Stimulated activated CD4-positive, alpha-beta T cell treated with anti-CD3 and anti-CD28 coated beads, TNF-alpha, amount 100 ng/mL, for 48 hours (primary cell): Measurements from ENCODE around the gene KATNB1.
A peak's percentile ranks its signal among the peaks of the same experiment; 100 is the strongest.
"Not testable (repeated sequence)": the region's sequence is repeated elsewhere in the genome, so short reads cannot be mapped to it uniquely, and the experiment has no call there.

ENCODE experiments used
- DNase-seq, 3 donors: peaks; one replicate each; pipeline ENCODE4 v3.0.0-alpha.2; 2020; ENCODE audit warnings: low read depth in 3 of 3

Gene KATNB1

DNA sequence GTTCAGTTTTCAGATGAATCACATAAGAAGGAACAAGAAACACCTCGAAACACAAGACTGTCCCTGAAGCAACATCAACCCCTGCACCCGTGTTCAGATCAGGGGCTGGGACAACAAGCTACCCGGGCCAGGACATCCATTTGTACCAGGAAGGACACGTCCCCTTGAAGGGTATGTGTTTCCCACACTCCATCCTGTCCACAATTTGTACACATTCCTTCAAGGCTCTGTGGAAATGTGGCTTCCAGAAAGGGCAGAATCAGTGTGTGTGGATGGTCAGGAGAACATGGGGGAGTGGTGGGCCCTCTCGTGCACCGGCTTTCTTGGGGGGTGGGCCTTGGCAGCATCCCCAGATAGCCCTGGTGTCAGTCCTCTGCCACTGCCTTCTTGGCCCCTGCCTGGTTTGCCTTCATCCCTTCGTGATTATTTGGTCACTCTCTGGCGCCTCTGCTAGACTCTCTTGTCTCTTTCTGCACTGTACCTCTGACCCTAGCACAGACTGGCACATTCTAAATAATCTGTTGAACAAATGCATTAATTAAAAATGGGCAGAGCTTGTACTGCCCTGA lies 56.4 kb downstream of the KATNB1 start:
- DNase-seq, result no peak

DNA sequence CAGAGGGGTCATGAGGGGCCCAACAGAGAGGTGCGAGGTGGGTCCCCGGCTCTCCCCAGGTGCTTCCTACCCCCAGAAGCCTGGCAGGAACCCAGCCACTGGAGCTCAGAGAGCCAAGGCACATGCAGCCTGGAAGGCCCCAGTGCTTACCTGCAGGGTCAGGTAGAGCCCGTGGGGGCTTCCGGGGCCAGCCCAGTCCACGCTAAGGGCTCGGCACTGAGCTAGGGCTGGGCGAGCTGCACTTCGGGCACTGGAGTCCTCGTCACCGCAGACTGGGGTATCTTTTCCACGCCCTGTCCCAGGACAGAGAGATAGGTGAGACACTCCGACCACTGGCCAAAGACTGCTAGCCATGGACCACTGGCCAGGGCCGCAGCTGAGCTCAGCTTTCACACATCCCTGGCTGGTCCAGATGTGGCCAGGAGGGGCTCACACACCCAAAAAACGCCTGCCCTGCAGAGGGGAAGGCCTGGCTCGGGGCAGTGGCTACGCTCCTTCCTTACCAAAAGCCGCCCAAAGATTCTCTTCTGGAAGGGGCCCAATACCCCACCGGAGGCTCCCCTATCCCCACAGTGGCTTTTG lies 59.4 kb downstream of the KATNB1 start:
- DNase-seq, result no peak

DNA sequence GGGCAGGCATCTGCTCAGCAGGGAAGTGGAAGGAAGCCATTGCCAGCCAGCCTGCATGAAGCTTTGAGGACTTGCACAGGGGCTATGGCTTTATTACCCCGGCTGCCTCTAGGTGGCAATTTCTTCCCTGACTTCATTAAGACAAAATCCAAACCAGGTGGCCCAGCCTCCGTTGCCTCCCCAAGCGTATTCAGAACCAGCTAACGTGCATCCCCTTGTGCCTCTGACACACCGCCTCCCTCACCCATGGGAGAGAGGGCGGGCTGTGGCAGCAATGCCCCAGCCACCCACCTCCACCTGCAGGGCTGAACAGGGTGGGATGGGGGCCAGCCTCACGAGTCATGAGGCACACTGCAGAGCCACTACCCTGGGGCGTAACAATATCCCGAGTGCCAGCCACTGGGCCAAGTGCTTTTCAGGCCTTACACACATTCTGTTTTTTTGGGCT lies 59.9 kb downstream of the KATNB1 start:
- DNase-seq, result peak in 1 of 3 donors; percentile 16

DNA sequence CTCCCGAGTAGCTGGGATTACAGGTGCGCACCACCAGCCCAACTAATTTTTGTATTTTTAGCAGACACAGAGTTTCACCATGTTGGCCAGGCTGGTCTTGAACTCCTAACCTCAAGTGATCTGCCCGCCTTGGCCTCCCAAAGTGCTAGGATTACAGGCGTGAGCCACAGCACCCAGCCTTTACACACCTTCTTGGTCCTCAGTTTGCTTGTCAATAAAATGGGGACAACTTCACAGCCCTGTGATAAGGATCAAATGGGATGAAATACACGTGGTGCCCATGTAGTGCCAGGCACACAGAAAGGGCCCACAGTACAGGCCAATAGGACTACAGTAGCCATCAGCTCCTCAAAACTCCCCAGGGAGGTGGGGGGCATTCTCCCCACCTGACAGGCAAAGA lies 60.4 kb downstream of the KATNB1 start:
- not testable (repeated sequence) for DNase-seq

DNA sequence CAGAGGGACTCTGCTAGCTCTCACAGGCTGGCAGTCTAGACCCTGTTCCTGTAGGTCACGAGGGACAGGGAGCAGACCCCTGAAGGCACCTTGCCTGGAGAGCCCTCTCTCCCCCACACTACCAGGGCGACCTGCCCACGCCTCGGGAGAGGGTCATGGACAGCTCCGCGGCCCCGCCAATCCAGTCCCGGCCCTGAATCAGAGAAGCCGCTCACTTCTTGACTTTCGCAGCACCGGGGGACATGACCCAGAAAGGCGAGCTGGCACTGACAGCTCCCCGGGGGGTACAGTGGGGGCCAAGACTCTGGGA lies 61.6 kb downstream of the KATNB1 start:
- DNase-seq, result no peak

DNA sequence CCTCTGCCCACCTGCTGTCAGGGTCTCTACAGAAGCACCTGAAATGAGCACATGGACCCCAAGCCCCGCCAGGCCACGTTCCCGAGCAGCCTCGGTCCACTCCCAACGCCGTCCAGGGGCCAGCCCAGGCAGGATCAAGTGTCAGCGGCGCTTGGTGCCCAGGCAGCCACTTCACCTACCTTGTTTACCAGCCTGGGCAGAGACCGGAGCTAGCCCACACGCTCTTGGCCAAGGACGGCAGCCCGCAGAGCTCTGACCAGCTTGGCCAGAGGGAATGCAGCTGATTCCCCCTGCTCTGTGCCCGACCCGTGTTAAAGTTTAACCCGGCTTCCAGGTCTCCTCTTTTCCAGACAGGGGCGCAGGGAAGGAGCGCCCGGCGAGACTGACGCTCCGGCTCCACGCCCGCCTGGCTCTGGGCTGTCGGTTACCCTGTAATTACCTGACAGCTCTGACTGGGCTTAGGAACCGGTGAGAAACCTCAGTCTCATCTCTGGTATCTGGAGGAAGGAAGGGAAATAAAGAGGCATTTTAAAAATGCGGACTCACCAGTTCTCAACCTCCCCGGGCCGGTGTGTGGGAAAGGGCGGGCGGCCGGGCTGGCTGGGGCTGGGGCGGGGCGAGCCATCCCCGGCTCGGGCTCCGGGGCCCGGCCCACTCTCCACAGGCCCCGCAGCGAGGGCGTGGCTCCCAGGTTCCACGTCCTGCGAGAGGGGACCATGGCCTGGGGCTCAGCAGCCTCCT lies 62.1 kb downstream of the KATNB1 start:
- no peak for DNase-seq

DNA sequence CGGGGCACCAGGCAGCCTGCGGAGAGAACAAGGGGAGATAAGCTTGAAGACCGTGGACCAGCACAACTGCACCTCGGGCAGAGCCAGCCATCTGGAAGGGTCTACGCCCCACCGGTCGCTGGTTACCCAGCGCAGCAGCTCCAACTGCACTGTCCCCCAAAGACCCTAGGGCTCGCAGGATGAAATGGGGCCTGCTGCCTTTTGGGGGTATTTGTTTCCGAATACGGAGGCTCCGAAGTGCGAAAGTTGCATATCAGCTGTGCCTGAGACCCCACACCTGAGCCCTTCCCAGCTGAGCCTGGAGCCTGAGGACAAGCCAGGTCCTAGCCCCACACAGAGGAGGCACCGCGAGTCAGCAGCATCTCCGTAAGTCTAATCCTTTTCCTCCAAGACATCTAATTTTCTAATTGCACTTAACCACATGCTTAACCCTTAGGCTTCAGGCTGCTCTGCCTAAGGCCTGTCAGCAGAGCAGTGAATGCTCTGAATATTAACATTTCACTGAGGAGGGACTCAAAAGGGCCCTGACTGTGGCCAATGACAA lies 62.8 kb downstream of the KATNB1 start:
- DNase-seq, result no peak

DNA sequence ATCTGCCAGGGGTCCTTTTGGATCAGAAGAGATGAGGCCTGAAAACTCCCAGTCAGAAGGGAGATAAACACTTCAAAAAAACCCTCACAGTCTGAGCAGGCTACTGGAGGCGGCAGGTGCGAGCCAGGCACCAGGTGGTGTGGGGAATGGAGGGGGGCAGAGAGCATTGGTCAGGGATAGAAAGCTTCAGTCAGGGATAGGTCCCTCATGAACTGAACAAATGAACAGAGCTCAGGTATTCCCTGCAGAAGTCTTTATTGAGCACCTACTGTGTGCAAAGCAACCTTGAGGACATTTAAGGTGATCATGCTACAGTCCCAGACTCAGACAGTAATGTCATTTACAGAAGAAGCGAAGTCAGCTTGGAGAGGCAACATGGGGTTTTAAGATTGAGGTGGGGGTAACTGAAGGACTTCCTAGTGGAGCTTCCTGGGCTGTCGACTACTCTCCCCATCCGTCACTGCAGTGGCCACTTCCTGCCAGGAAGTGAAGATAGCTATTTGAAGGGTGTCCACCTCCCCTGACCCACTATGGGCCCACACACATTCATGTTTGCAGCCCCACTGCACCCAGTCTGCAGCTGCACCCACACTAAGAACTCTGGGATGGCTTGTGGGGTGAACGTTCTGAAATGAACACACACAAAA lies 63.5 kb downstream of the KATNB1 start:
- DNase-seq, result no peak

DNA sequence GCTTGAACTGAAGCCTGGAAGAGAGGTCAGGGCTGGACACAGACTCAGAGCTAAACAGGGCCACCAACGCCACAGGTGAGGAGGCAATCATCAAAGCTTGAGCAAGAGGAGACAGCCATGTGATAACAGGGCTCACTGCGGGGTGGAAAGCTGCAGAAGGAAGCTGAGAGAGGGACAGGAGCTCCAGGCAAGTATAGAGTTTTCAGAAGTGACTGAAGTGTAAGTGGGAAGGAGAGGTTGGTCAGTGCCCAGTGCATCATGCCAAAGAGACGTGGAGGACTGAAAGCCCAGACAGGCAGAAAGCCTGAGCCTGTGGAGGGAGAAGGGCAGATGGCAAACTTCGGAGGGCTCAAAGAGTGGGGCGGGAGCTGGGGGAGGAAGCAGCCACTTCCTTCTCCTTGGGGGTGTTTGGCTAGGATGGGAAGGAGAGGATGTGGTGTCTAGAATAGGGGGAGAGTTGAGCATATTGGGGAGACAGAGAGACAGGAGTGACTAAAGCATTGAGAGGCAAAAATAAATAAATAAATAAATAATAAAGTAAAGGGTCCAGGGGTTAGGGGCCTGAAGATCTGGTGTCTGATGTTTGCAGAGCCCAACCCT lies 64.1 kb downstream of the KATNB1 start:
- no peak for DNase-seq

DNA sequence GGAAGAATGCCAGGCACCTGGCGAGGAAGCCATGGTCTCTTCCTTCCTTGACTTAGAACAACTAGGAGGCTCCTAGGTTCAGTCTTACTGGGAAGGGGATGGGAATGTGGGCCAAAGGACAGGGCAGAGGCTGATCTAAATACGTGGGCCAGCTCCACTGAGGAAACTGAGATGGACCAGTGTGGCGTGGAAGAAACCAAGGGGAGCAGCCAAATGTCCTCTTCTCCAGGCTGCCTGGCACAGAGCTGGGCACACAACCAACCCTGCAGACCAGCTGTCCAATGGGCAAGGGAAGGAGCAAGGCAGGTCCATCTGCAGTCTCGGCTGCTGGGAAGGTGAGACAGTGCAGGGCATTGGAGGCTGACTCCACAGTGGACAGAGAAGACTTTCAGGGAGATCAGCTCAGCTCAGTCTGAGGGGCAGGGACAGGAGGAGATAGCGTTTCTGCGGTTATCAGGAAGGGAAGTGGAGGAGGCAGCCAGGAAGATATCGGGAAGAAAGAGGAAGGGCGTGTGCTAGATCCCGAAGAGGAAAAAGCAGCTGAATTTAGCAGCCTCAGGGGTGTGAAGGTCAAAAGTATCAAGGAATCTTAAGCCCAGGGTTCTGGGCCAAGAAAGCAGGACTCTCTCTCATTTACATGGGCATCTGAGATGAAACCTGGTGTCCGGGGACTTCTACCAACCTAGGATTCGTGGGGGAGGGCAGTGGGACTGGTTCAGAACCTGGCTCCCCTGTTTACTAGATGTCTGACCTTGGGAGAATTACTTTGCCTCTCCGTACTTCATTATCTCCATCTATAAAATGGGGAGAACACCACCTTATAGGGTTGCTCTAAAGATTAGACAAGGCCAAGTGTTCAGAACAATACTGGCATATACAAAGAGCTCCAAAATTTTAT lies 64.9 kb downstream of the KATNB1 start:
- DNase-seq, result no peak

DNA sequence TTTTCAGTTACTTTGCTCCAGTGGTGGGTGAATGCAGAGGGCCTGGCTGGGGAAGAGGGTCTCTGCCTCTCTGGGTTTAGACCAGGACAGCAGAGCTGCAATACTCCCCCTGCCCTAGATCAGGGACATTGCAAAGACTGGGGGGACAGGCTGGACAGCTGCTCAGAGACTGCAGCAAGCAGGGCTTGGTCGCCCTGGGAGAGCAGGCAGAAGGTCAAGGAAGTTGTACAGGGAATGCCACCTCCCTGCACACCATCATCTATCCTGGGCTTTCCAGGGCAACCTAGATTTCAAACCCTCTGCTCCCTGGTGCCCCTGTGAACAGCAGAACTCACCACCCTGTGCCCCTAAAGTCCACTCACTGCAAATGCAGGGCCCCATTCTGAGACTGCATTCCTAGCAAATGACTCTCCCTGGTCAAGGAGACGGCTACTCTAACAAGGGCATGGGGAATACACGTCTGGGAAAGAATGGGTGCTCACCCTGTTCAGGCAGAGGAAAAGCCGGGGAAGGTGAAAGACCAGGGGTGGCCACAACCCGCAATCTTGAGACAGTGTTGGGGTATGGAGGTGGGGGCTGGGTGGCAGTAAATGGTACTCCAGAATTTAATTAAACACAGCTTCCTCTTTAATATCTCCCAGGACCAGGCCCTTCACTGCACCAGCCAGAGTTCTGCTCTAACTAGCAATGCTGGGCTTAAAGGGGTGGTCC lies 65.7 kb downstream of the KATNB1 start:
- DNase-seq, result no peak

DNA sequence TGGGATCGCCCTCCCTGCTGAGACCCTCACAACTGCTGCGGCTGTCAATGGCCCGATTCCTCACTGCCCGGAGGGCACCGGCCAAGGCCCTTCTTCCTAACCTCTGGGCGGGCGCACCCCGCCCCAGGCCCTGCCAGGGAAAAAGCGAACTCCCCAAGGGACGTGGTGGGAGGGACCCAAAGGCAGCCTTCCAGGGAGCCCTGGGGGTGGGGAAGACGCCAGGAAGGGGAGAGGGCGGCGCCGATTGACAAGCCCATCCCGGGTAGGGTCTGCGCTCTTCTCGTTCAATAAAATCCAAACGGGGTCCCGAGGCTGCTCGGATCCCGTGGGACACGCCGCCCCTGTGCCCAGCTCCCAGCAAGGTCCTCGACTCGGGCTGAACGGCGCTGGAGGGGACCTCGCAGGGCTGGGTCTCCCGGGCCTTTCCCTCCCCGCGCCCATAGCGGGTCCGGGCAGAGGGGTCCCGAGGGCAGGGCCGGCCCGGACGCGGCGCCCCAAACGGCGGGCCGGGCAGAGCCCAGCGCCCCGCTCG lies 66.3 kb downstream of the KATNB1 start:
- no peak for DNase-seq

DNA sequence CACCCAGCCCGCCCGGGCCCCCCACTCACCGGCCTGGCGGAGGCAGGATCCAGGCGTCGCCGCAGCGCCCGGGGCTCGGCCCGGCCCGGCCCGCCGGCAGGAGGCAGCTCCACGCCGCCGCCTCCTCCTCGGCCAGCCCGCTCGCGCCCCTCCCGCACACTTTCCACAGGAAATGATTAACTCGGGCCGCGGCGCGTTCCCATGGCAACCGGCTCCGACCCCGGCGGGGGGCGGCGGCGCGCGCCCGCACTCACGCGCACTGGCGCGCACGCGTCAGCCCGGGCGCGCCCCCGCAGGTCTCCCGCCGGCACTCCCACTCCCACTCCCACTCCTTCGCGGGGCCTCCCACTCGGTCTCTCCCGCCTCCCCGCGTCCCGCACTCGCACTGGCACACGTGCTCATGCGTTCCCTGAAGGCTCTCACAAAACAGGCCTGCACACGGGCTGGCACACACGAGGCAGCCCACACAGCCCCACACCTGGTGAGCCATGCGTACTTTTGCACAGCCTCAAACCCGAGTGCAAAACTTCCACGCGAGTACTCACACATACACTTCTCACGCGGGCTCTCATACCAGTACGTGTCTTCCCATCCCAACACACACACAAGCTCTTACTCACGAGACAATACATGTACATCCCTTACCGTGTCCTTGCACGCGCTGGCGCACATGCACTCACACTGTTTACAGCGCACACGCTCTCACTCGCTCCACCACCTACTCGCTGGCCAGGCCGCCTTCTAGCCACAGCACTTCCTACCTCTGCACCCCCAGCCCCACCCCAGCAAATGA lies 67.0 kb downstream of the KATNB1 start, which contains the start of gene KIFC3:
TSS of gene KIFC3 (minus strand) at position 151 of the 793 bp plus-strand sequence. CDS start 4,248 bp downstream, outside the sequence.
- peak; percentile 36 to 45 (median 44) for DNase-seq

DNA sequence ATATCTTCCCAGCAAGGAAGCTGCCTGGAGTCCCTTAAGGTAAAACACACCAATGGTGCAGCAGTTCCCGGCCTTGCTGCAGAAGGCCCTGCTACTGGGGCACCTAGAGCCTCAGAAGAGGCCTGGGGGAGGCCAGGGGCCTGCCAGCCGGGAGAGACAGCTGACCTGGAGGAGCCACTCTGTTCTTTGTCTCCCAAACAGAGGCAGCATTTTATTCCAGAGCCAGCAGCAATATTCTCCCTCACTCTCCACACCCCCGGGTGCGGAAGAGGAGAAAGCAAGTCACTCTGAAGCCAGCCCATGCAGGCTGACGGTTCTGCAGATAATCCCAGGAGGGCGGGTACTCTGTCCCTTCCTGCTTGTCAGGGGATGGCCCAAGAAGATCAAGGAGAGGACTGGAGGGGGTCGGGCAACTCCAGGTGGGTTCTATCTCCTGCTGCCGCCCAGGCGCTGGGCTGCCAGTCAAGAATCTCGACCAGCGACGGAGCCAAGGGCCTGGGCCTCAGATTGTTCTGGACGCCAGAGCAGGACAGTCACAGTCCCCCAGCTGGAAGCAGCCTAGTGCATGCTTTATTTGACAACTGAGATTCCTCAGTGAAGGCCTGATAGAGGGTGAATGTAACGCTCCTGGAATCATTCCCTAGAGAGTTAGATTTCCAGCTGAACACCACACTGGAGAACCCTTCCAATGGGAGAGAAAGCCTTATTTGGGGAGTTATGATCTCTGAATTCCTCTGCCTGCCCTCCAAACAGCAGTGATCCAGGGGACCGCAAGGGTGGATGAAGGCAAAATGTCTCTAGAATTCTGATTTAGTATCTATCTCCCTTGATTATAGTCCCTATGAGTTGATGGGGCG lies 67.8 kb downstream of the KATNB1 start:
- no peak for DNase-seq

DNA sequence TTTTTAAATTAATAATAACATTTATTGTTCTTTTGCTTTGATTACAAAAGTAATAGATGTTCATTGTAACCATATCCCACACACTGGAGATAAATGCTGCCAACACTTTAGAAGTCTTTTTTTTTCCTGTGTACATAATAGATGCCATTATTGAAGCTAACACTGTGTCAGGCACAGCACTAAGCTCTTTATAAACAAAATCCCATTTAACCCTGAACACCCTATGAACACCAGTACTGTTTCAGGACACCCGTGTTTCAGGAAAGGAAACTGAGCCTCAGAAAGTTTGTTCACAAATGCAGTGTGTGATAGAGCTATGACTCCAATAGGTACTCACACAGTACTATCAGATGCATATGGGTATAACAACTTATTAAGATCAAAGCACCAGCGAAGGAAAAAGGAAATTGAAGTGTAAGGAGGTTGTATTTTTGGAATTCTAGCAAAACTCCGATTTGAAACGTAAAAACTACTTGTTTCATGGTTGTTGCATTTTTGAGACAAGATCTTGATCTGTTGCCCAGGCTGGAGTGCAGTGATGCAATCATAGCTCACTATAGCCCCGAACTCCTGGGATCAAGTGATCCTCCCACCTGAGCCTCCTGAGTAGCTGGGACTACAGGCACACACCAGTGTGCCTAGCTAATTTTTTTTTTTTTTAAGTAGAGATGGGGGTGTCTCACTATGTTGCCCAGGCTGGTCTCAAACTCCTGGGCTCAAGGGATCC lies 68.7 kb downstream of the KATNB1 start:
- no peak for DNase-seq

DNA sequence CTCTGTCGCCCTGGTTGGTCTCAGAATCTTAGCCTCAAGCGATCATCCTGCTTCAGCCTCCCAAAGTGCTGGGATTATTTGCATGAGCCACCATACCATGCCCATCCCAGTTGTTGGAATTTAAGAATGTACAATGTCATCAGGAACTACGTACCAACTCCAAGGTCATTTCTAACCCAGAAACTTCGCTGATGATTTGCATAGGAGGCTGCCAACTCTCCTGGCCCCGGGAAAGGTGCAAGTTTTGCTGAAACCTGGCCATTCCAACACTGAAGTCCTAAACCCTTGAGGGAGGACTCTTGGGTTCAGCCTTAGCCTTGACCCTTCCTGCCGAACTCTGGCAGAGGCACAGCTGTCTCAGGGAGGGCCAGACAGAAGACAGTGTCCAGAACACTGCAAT lies 69.6 kb downstream of the KATNB1 start:
- no peak for DNase-seq
